ENCODE results near the gene CHCHD6. TPM values are rescaled to one million over a fixed set of nuclear protein-coding genes. Genes with fewer than 3 reads are reported as not detected.

CHCHD6 gene
- total RNA-seq, 2 donors from 2014 or later = 23.6 to 34.4 TPM

DNA sequence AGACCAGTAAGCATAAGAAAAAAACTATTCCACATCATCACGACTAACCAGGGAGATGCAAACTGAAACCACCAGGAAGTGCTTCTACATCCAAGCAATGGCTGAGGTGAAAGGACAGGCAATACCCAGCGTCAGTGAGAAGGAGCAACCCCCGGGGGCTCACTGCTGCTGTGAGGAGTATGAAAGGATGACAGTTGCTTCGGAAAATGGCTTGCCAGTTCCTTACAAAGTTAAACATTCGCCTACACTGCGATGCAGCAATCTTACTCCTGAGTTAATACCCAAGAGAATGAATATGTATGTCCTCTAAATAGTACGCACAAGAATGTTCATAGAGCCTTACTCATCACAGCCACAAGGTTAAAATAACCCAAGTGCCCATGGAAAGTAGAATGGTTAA lies 265.5 kb downstream of the CHCHD6 start:
- H3K27me3 ChIP-seq (ENCODE audit: control insufficient read depth, insufficient read depth, low read length, poor library complexity, severe bottlenecking) = no peaks in the 10 kb centered on the region

DNA sequence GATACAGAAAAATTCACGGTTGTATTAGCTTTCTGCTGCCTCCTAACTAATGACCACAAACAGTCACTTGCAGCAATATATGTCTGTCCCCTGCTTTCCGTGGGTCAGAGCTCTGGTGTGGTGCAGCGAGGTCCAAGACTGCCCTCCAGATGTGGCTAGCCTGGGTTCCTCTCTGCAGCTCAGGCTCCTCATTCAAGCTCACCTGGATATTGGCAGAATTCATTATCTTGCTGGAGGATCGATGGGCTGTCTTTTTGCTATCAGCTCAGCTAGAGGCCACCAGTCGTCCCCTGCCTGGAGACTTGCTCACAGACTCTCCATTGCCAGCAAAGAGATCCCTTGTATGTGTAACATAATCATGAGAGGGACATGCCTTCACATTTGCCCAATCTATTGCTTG lies 266.1 kb downstream of the CHCHD6 start:
- H3K4me1 ChIP-seq (ENCODE audit: control insufficient read depth, insufficient read depth, low read length) = peaks cover 5% of the 10 kb centered on the region
- H3K36me3 Mint-ChIP-seq (ENCODE audit: low read depth) = no peaks in the 10 kb centered on the region
- no peaks in the 10 kb centered on the region for H3K36me3 ChIP-seq (ENCODE audit: control insufficient read depth, insufficient read depth, low read length)
- no peak for DNase-seq
- WGBS, 2 experiments (ENCODE audit: insufficient coverage in 1 of 2, insufficient read length in 1 of 2) = 85 to 87% methylated on average over 4 to 5 of the region's 5 CpGs
- H3K27me3 Mint-ChIP-seq (ENCODE audit: insufficient read depth) = no peaks in the 10 kb centered on the region
- no peak overlapping the region for H3K4me3 Mint-ChIP-seq
- H3K9me3 Mint-ChIP-seq = peaks cover 18% of the 10 kb centered on the region
- H3K9ac ChIP-seq (ENCODE audit: extremely low read depth, low read length, poor library complexity, severe bottlenecking) = no peak overlapping the region
- no peak overlapping the region for H3K4me3 ChIP-seq (ENCODE audit: low read length)
- H3K4me1 Mint-ChIP-seq = peaks cover 21% of the 10 kb centered on the region
- peaks cover 14% of the 10 kb centered on the region for H3K9me3 ChIP-seq (ENCODE audit: control insufficient read depth, low read length)
- H3K27me3 ChIP-seq (ENCODE audit: control insufficient read depth, insufficient read depth, low read length, poor library complexity, severe bottlenecking) = no peaks in the 10 kb centered on the region
- H3K27ac ChIP-seq (ENCODE audit: low read depth, low read length) = no peak overlapping the region
- no peak overlapping the region for H3K27ac Mint-ChIP-seq
- no peak for TF ChIP-seq CTCF (conservative IDR thresholded peaks at IDR 0.05)

More for the DNA sequence above, 265.5 kb downstream of the CHCHD6 start:
- Histone ChIP-seq H3K9ac (ENCODE audit: extremely low read depth, low read length, poor library complexity, severe bottlenecking) (no peak overlapping the region), H3K36me3 (ENCODE audit: control insufficient read depth, insufficient read depth, low read length) (no peaks in the 10 kb centered on the region), H3K9me3 (ENCODE audit: control insufficient read depth, low read length) (peaks cover 9% of the 10 kb centered on the region), H3K27ac (ENCODE audit: low read depth, low read length) (no peak overlapping the region), H3K4me3 (ENCODE audit: low read length) (no peak overlapping the region), H3K4me1 (ENCODE audit: control insufficient read depth, insufficient read depth, low read length) (peaks cover 5% of the 10 kb centered on the region)
- no peak for TF ChIP-seq CTCF (conservative IDR thresholded peaks at IDR 0.05)
- no peak overlapping the region for H3K27ac Mint-ChIP-seq
- WGBS, 2 experiments (ENCODE audit: insufficient coverage in 1 of 2, insufficient read length in 1 of 2) = 70 to 81% methylated on average over 2 to 7 of the region's 7 CpGs
- peaks cover 13% of the 10 kb centered on the region for H3K9me3 Mint-ChIP-seq
- no peak overlapping the region for H3K4me3 Mint-ChIP-seq
- peaks cover 21% of the 10 kb centered on the region for H3K4me1 Mint-ChIP-seq
- H3K27me3 Mint-ChIP-seq (ENCODE audit: insufficient read depth) = no peaks in the 10 kb centered on the region
- H3K36me3 Mint-ChIP-seq (ENCODE audit: low read depth) = no peaks in the 10 kb centered on the region
- no peak for DNase-seq

- H3K9me3 Mint-ChIP-seq = peaks cover 24% of the 10 kb centered on the region
- Histone ChIP-seq H3K9me3 (ENCODE audit: control insufficient read depth, low read length) (peaks cover 21% of the 10 kb centered on the region), H3K27ac (ENCODE audit: low read depth, low read length) (no peak overlapping the region), H3K9ac (ENCODE audit: extremely low read depth, low read length, poor library complexity, severe bottlenecking) (no peak overlapping the region), H3K27me3 (ENCODE audit: control insufficient read depth, insufficient read depth, low read length, poor library complexity, severe bottlenecking) (no peaks in the 10 kb centered on the region), H3K4me1 (ENCODE audit: control insufficient read depth, insufficient read depth, low read length) (peaks cover 5% of the 10 kb centered on the region), H3K4me3 (ENCODE audit: low read length) (no peak overlapping the region), H3K36me3 (ENCODE audit: control insufficient read depth, insufficient read depth, low read length) (no peaks in the 10 kb centered on the region)
- no peak overlapping the region for H3K27ac Mint-ChIP-seq
- H3K27me3 Mint-ChIP-seq (ENCODE audit: insufficient read depth) = no peaks in the 10 kb centered on the region
- 95 to 100% methylated on average over 1 of the region's 5 CpGs for WGBS, 2 experiments (ENCODE audit: insufficient coverage in 1 of 2, insufficient read length in 1 of 2)
- no peak for DNase-seq
- no peak for TF ChIP-seq CTCF (conservative IDR thresholded peaks at IDR 0.05)
- peaks cover 21% of the 10 kb centered on the region for H3K4me1 Mint-ChIP-seq
- no peaks in the 10 kb centered on the region for H3K36me3 Mint-ChIP-seq (ENCODE audit: low read depth)
- no peak overlapping the region for H3K4me3 Mint-ChIP-seq
Measured at GRCh38 chr3:126970921-126971320, 266.9 kb downstream of the CHCHD6 start.
